GM19023 (cell line): ENCODE measurements around the gene SCN8A.
"Not testable (repeated sequence)": the region's sequence is repeated elsewhere in the genome, so short reads cannot be mapped to it uniquely, and the experiment has no call there.

Experiments
- ATAC-seq: cut with Tn5 transposase; IDR thresholded peaks from one replicate; pipeline ENCODE4 v1.9.1; 2021; ENCODE audit warnings: mild to moderate bottlenecking, moderate library complexity; ENCODE audit not compliant: unreplicated experiment

SCN8A gene

GRCh38 chr12:51827925-51828818, 237.1 kb downstream of the SCN8A start:
- no peak for ATAC-seq

- ATAC-seq = no peak
Measured at GRCh38 chr12:51829011-51829481, 238.0 kb downstream of the SCN8A start.

GRCh38 chr12:51829641-51830040, 238.6 kb downstream of the SCN8A start:
- no peak for ATAC-seq

- ATAC-seq = not testable (repeated sequence)
Measured at GRCh38 chr12:51831817-51832216, 240.8 kb downstream of the SCN8A start.

GRCh38 chr12:51832354-51833107, 241.5 kb downstream of the SCN8A start:
- no peak for ATAC-seq

GRCh38 chr12:51833448-51834227, 242.6 kb downstream of the SCN8A start:
- ATAC-seq = no peak

GRCh38 chr12:51834411-51834810, 243.4 kb downstream of the SCN8A start:
- ATAC-seq = no peak

GRCh38 chr12:51836041-51836826, 245.2 kb downstream of the SCN8A start:
- ATAC-seq = no peak

GRCh38 chr12:51836827-51837173, 245.8 kb downstream of the SCN8A start:
- no peak for ATAC-seq

GRCh38 chr12:51837286-51837685, 246.3 kb downstream of the SCN8A start:
- ATAC-seq = no peak

- ATAC-seq = no peak
Measured at GRCh38 chr12:51838036-51838435, 247.0 kb downstream of the SCN8A start.

- ATAC-seq = no peak
Measured at GRCh38 chr12:51838762-51839161, 247.7 kb downstream of the SCN8A start.

GRCh38 chr12:51839310-51839947, 248.4 kb downstream of the SCN8A start:
- ATAC-seq = no peak

- no peak for ATAC-seq
Measured at GRCh38 chr12:51840966-51841365, 249.9 kb downstream of the SCN8A start.

GRCh38 chr12:51841727-51842126, 250.7 kb downstream of the SCN8A start:
- ATAC-seq = no peak

- no peak for ATAC-seq
Measured at GRCh38 chr12:51844854-51845253, 253.8 kb downstream of the SCN8A start.

GRCh38 chr12:51845482-51845881, 254.4 kb downstream of the SCN8A start:
- no peak for ATAC-seq

- ATAC-seq = no peak
Measured at GRCh38 chr12:51846271-51846691, 255.2 kb downstream of the SCN8A start.

- no peak for ATAC-seq
Measured at GRCh38 chr12:51846911-51847642, 256.0 kb downstream of the SCN8A start.
